ENCODE measurements around the gene ALDH7A1.
"Not testable (repeated sequence)": the region's sequence is repeated elsewhere in the genome, so short reads cannot be mapped to it uniquely, and the experiment has no call there.

The ALDH7A1 gene

DNA sequence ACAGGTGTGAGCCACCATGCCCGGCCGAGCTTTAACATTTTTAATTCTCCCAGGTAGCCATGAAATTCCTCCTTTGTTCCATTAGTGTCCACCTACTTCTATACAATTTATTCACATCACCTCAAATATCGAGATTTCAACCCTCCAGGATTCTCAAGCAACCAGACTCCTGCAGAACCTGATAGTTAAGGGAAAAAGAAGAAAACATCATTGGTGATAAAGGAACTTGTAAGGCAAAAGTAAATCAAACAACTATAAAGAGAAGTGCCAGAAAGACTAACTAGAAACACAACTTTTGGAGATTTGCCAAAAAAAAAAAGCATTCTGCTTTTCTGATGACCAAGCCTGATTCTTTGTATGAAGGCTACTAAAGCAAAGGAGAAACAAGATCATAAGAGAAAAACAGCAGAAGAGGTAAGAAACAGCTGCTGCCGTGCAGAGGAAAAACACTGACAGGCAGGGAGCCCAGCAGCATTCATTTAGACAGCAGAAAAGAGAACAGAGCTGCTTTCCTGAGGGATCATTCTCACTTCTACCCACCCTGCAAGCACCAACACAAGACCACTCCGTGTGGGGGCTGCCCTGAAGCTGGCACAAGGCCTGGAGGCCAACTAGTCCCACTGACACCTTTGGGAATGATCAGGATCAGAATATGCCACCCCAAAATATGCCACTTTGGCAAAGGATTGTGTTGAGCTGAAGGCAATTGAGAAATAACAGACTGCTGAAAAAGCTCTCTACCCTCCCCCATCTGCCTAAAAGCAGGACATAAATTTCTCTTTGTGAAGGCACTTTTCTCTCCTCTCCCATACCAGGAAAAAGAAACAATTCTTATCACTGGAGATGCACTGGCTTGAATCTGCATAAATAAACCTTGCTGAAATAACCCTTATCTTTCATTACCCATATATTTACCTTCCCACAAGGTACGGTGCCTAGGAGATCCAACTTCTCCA lies 75.1 kb downstream of the ALDH7A1 start:
- ATAC-seq, result peak; percentile 72
- TF ChIP-seq TSHZ2 (CRISPR knock-in tag; IDR thresholded peaks at IDR 0.05) (peak; percentile 53; the same call in 1 of the 2 replicates), CSDC2 (CRISPR knock-in tag; IDR thresholded peaks at IDR 0.05) (no peak), ZC3H10 (CRISPR knock-in tag; IDR thresholded peaks at IDR 0.05) (no peak), ISL1 (CRISPR knock-in tag; IDR thresholded peaks at IDR 0.05) (peak; percentile 94), ARNTL (CRISPR knock-in tag; IDR thresholded peaks at IDR 0.05; ENCODE audit: borderline replicate concordance, low read depth) (no peak), PPARA (CRISPR knock-in tag; IDR thresholded peaks at IDR 0.05; ENCODE audit: borderline replicate concordance) (no peak)
- TF ChIP-seq, protein P1, sequence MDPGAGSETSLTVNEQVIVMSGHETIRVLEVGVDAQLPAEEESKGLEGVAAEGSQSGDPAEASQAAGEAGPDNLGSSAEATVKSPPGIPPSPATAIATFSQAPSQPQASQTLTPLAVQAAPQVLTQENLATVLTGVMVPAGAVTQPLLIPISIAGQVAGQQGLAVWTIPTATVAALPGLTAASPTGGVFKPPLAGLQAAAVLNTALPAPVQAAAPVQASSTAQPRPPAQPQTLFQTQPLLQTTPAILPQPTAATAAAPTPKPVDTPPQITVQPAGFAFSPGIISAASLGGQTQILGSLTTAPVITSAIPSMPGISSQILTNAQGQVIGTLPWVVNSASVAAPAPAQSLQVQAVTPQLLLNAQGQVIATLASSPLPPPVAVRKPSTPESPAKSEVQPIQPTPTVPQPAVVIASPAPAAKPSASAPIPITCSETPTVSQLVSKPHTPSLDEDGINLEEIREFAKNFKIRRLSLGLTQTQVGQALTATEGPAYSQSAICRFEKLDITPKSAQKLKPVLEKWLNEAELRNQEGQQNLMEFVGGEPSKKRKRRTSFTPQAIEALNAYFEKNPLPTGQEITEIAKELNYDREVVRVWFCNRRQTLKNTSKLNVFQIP (CRISPR knock-in tag; IDR thresholded peaks at IDR 0.05; ENCODE audit: borderline replicate concordance, low read depth), result no peak

DNA sequence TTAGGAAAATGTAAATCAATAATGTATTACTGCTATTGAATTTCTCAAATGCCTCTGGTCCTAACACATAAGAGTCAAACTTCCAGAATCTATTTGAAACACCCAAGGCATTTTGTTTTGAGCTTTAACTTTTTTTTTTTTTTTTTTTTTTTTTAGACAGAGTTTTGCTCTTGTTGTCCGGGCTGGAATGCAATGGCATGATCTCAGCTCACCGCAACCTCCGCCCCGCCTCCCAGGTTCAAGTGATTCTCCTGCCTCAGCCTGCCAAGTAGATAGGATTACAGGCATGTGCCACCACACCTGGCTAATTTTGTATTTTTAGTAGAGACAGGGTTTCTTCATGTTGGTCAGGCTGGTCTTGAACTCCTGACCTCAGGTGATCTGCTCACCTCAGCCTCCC lies 75.8 kb downstream of the ALDH7A1 start:
- ATAC-seq, result not testable (repeated sequence)

DNA sequence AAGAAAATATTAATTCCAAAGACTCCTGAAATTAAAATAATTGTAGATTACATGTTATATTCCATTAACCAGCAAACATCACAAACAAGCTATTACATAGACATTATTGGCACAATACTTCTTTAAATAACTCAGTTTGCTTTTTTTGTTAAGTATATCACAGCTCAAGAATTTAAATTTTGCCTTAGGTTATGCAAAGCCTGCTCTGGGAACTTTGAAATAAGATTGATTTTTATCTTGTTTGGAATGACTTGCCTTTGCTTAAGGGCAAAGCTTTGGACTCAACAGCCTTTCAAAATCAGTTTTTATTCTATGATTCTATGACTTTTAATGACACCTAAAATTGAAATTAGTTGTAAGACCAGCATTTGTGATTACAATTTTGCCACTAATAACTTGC lies 78.2 kb downstream of the ALDH7A1 start:
- no peak for ATAC-seq
- TF ChIP-seq ZC3H10 (CRISPR knock-in tag; IDR thresholded peaks at IDR 0.05), result no peak
- TF ChIP-seq TOX (CRISPR knock-in tag; IDR thresholded peaks at IDR 0.05; ENCODE audit: borderline replicate concordance), result no peak
- TF ChIP-seq TCF4 (CRISPR knock-in tag; IDR thresholded peaks at IDR 0.05; ENCODE audit: borderline replicate concordance), result no peak
- TF ChIP-seq ARNTL (CRISPR knock-in tag; IDR thresholded peaks at IDR 0.05; ENCODE audit: borderline replicate concordance, low read depth), result no peak
- TF ChIP-seq ZNF8 (CRISPR knock-in tag; IDR thresholded peaks at IDR 0.05), result no peak
- TF ChIP-seq ISL1 (CRISPR knock-in tag; IDR thresholded peaks at IDR 0.05), result peak; percentile 22; the same call in 1 of the 2 replicates
- TF ChIP-seq BACH2 (CRISPR knock-in tag; IDR thresholded peaks at IDR 0.05; ENCODE audit: borderline replicate concordance), result no peak
- TF ChIP-seq PATZ1 (CRISPR knock-in tag; IDR thresholded peaks at IDR 0.05; ENCODE audit: borderline replicate concordance), result no peak

DNA sequence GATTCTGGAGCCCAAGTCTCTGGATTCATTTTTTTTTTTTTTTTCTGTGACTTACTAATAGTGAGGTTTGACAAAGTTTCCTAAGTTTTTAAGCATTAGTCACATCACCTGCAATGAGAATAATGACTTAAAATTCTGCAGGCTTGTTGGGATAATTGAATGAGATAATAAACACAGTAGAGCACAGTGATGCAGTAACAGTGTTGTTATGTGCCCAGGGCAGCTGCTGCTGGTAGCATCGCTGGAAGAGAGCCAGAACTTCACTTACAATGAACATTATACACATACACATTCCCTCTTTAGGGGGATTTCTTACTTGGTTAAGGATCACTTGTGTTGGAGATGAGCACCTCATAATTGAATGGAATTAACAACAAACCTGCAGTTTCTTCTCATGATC lies 78.9 kb downstream of the ALDH7A1 start:
- TF ChIP-seq ISL1 (CRISPR knock-in tag; IDR thresholded peaks at IDR 0.05) (peak; percentile 87), TCF4 (CRISPR knock-in tag; IDR thresholded peaks at IDR 0.05; ENCODE audit: borderline replicate concordance) (no peak; the same call in 1 of the 2 replicates)
- peak; percentile 87 for ATAC-seq

GRCh38 chr5:126515337-126515736 lies 79.7 kb downstream of the ALDH7A1 start:
- ATAC-seq, result no peak

DNA sequence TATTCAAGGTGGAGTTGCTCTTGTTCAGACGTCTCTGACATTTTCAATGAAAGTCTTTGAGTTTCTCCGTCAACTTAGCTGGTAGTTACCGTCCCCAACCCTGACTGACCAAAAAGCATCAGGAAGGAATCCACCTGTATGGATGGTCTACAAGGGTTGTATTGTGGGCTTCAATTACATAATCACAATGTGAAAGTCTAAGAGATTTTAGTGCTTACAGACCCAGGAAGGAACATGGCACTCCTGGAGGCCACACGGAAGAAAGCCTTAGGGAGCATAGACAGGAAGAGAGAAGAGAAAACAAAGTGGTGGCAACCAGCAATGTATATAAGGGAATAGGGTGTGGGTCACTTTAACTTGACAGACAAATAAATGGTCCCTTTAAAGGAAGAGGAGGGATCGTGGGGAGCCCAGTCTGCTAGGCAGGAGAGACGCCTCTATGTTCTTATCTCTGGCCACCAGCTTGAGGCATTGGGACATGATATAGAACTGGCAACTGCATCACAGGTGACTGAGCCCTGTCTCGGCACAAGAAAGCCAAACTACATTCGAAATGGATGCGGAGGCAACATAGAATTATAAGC lies 80.4 kb downstream of the ALDH7A1 start:
- no peak for ATAC-seq
- TF ChIP-seq BACH2 (CRISPR knock-in tag; IDR thresholded peaks at IDR 0.05; ENCODE audit: borderline replicate concordance) (no peak), SNAI2 (CRISPR knock-in tag; IDR thresholded peaks at IDR 0.05) (no peak), ARNTL (CRISPR knock-in tag; IDR thresholded peaks at IDR 0.05; ENCODE audit: borderline replicate concordance, low read depth) (no peak)

More at GRCh38 chr5:126515337-126515736, 79.7 kb downstream of the ALDH7A1 start:
- no peak for TF ChIP-seq ZNF565 (CRISPR knock-in tag; conservative IDR thresholded peaks at IDR 0.05; ENCODE audit: low read depth)
- TF ChIP-seq ISL1 (CRISPR knock-in tag; IDR thresholded peaks at IDR 0.05), result peak; percentile 76

Measured in SK-N-SH treated with all-trans-retinoic acid at 6 μM for 48 hours (cell line).